ENCODE measurements around the gene RORC. TPM values are rescaled to one million over a fixed set of nuclear protein-coding genes. Genes with fewer than 3 reads are reported as not detected.

RORC gene
- total RNA-seq, 1 experiment from 2014 or later = 0.44 TPM

DNA sequence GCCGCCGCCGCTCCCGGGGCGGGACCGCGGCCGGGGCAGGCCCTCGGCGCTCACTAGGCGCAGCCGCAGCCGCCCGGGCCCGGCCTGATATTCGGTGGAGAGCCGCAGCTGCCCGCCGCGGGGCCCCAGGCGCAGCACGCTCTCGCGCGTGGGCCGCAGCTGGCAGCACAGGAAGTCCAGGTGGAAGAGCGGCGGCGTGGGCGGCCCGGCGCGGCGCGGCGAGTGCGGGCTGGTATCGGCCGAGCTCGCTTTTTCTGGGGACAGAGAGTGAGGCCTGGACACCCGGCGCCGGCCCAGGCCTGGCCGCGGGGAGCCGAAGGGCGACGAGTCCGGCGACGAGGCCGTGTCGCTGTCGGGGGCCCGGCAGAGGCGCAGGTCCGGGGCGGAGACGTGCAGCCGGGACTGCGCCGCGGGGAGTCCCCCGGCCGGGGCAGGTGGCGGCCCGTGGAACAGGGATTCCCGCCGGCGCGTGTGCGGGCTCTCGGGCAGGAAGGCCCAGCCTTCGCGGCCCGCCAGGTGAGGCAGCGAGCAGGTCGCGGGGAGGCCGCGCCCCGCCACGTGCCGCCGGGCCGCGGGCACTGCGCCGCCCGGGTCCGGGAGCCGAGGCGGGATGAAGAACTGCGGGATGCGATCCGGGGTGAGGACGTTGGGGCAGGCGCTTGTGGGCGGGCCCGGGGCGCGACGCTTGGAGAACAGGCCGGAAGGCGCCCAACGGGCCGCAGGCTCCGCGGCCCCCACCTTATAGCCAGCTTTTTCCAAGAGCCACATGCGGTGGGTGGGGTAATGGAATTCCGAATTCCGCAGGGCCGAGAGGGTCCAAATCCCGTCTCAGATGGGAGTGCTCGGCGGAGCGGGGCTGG lies 6.8 kb upstream of the RORC start (continued):
- TF ChIP-seq, protein P1, sequence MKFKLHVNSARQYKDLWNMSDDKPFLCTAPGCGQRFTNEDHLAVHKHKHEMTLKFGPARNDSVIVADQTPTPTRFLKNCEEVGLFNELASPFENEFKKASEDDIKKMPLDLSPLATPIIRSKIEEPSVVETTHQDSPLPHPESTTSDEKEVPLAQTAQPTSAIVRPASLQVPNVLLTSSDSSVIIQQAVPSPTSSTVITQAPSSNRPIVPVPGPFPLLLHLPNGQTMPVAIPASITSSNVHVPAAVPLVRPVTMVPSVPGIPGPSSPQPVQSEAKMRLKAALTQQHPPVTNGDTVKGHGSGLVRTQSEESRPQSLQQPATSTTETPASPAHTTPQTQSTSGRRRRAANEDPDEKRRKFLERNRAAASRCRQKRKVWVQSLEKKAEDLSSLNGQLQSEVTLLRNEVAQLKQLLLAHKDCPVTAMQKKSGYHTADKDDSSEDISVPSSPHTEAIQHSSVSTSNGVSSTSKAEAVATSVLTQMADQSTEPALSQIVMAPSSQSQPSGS (CRISPR knock-in tag; IDR thresholded peaks at IDR 0.05; ENCODE audit: borderline replicate concordance, low read depth) = no peak
- TF ChIP-seq ATF1 (CRISPR knock-in tag; IDR thresholded peaks at IDR 0.05) (no peak; the same call in 1 of the 2 replicates), KAT7 (CRISPR knock-in tag; IDR thresholded peaks at IDR 0.05; ENCODE audit: borderline replicate concordance) (peak; percentile 53; the same call in 1 of the 2 replicates), ZNF317 (CRISPR knock-in tag; IDR thresholded peaks at IDR 0.05; ENCODE audit: borderline replicate concordance, low read depth) (no peak), HMGA2 (CRISPR knock-in tag; IDR thresholded peaks at IDR 0.05) (no peak), TCF7 (CRISPR knock-in tag; IDR thresholded peaks at IDR 0.05; ENCODE audit: low read depth) (no peak), SMAD3 (CRISPR knock-in tag; IDR thresholded peaks at IDR 0.05; ENCODE audit: borderline replicate concordance) (no peak), FOXK1 (CRISPR knock-in tag; IDR thresholded peaks at IDR 0.05) (peak; percentile 68), JUN (CRISPR knock-in tag; IDR thresholded peaks at IDR 0.05) (0 out of 2 replicates have a peak, but pooled peaks have one; percentile 18), RORB (CRISPR knock-in tag; IDR thresholded peaks at IDR 0.05) (no peak), NR2C2 (CRISPR knock-in tag; IDR thresholded peaks at IDR 0.05) (no peak), TEAD1 (CRISPR knock-in tag; IDR thresholded peaks at IDR 0.05) (0 out of 2 replicates have a peak, but pooled peaks have one; percentile 52), OVOL2 (CRISPR knock-in tag; IDR thresholded peaks at IDR 0.05; ENCODE audit: borderline replicate concordance) (no peak), CBFB (CRISPR knock-in tag; IDR thresholded peaks at IDR 0.05; ENCODE audit: low read depth) (no peak), NFATC4 (CRISPR knock-in tag; IDR thresholded peaks at IDR 0.05) (no peak), NFE2L1 (CRISPR knock-in tag; IDR thresholded peaks at IDR 0.05) (peak; percentile 41; the same call in 1 of the 2 replicates)
- TF ChIP-seq, protein P2, sequence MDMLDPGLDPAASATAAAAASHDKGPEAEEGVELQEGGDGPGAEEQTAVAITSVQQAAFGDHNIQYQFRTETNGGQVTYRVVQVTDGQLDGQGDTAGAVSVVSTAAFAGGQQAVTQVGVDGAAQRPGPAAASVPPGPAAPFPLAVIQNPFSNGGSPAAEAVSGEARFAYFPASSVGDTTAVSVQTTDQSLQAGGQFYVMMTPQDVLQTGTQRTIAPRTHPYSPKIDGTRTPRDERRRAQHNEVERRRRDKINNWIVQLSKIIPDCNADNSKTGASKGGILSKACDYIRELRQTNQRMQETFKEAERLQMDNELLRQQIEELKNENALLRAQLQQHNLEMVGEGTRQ (CRISPR knock-in tag; IDR thresholded peaks at IDR 0.05) = peak; percentile 23; the same call in 1 of the 2 replicates
- TF ChIP-seq, protein P3, sequence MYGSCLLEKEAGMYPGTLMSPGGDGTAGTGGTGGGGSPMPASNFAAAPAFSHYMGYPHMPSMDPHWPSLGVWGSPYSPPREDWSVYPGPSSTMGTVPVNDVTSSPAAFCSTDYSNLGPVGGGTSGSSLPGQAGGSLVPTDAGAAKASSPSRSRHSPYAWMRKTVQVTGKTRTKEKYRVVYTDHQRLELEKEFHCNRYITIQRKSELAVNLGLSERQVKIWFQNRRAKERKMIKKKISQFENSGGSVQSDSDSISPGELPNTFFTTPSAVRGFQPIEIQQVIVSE (CRISPR knock-in tag; IDR thresholded peaks at IDR 0.05; ENCODE audit: borderline replicate concordance) = no peak
- TF ChIP-seq, protein P4, sequence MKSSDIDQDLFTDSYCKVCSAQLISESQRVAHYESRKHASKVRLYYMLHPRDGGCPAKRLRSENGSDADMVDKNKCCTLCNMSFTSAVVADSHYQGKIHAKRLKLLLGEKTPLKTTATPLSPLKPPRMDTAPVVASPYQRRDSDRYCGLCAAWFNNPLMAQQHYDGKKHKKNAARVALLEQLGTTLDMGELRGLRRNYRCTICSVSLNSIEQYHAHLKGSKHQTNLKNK (CRISPR knock-in tag; IDR thresholded peaks at IDR 0.05) = no peak
- TF ChIP-seq, protein P5, sequence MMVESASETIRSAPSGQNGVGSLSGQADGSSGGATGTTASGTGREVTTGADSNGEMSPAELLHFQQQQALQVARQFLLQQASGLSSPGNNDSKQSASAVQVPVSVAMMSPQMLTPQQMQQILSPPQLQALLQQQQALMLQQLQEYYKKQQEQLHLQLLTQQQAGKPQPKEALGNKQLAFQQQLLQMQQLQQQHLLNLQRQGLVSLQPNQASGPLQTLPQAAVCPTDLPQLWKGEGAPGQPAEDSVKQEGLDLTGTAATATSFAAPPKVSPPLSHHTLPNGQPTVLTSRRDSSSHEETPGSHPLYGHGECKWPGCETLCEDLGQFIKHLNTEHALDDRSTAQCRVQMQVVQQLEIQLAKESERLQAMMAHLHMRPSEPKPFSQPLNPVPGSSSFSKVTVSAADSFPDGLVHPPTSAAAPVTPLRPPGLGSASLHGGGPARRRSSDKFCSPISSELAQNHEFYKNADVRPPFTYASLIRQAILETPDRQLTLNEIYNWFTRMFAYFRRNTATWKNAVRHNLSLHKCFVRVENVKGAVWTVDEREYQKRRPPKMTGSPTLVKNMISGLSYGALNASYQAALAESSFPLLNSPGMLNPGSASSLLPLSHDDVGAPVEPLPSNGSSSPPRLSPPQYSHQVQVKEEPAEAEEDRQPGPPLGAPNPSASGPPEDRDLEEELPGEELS (CRISPR knock-in tag; IDR thresholded peaks at IDR 0.05) = peak; percentile 85
- TF ChIP-seq, protein P6, sequence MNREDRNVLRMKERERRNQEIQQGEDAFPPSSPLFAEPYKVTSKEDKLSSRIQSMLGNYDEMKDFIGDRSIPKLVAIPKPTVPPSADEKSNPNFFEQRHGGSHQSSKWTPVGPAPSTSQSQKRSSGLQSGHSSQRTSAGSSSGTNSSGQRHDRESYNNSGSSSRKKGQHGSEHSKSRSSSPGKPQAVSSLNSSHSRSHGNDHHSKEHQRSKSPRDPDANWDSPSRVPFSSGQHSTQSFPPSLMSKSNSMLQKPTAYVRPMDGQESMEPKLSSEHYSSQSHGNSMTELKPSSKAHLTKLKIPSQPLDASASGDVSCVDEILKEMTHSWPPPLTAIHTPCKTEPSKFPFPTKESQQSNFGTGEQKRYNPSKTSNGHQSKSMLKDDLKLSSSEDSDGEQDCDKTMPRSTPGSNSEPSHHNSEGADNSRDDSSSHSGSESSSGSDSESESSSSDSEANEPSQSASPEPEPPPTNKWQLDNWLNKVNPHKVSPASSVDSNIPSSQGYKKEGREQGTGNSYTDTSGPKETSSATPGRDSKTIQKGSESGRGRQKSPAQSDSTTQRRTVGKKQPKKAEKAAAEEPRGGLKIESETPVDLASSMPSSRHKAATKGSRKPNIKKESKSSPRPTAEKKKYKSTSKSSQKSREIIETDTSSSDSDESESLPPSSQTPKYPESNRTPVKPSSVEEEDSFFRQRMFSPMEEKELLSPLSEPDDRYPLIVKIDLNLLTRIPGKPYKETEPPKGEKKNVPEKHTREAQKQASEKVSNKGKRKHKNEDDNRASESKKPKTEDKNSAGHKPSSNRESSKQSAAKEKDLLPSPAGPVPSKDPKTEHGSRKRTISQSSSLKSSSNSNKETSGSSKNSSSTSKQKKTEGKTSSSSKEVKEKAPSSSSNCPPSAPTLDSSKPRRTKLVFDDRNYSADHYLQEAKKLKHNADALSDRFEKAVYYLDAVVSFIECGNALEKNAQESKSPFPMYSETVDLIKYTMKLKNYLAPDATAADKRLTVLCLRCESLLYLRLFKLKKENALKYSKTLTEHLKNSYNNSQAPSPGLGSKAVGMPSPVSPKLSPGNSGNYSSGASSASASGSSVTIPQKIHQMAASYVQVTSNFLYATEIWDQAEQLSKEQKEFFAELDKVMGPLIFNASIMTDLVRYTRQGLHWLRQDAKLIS (CRISPR knock-in tag; IDR thresholded peaks at IDR 0.05; ENCODE audit: borderline replicate concordance) = no peak
- TF ChIP-seq, protein P7, sequence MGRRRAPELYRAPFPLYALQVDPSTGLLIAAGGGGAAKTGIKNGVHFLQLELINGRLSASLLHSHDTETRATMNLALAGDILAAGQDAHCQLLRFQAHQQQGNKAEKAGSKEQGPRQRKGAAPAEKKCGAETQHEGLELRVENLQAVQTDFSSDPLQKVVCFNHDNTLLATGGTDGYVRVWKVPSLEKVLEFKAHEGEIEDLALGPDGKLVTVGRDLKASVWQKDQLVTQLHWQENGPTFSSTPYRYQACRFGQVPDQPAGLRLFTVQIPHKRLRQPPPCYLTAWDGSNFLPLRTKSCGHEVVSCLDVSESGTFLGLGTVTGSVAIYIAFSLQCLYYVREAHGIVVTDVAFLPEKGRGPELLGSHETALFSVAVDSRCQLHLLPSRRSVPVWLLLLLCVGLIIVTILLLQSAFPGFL (CRISPR knock-in tag; IDR thresholded peaks at IDR 0.05; ENCODE audit: borderline replicate concordance) = no peak
- TF ChIP-seq, protein P8, sequence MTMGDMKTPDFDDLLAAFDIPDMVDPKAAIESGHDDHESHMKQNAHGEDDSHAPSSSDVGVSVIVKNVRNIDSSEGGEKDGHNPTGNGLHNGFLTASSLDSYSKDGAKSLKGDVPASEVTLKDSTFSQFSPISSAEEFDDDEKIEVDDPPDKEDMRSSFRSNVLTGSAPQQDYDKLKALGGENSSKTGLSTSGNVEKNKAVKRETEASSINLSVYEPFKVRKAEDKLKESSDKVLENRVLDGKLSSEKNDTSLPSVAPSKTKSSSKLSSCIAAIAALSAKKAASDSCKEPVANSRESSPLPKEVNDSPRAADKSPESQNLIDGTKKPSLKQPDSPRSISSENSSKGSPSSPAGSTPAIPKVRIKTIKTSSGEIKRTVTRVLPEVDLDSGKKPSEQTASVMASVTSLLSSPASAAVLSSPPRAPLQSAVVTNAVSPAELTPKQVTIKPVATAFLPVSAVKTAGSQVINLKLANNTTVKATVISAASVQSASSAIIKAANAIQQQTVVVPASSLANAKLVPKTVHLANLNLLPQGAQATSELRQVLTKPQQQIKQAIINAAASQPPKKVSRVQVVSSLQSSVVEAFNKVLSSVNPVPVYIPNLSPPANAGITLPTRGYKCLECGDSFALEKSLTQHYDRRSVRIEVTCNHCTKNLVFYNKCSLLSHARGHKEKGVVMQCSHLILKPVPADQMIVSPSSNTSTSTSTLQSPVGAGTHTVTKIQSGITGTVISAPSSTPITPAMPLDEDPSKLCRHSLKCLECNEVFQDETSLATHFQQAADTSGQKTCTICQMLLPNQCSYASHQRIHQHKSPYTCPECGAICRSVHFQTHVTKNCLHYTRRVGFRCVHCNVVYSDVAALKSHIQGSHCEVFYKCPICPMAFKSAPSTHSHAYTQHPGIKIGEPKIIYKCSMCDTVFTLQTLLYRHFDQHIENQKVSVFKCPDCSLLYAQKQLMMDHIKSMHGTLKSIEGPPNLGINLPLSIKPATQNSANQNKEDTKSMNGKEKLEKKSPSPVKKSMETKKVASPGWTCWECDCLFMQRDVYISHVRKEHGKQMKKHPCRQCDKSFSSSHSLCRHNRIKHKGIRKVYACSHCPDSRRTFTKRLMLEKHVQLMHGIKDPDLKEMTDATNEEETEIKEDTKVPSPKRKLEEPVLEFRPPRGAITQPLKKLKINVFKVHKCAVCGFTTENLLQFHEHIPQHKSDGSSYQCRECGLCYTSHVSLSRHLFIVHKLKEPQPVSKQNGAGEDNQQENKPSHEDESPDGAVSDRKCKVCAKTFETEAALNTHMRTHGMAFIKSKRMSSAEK (CRISPR knock-in tag; IDR thresholded peaks at IDR 0.05; ENCODE audit: borderline replicate concordance) = no peak

All from WTC11 (cell line).